HepG2 (cell line): ENCODE results near the gene DNAL4. TPM values are rescaled to one million over a fixed set of nuclear protein-coding genes. Genes with fewer than 3 reads are reported as not detected.

ENCODE experiments used
- ATAC-seq: fragments of 200-7000 bp; cut with Tn5 transposase; 3 replicates; pipeline ENCODE4 v1.9.1; 2020; ENCODE audit warnings: mild to moderate bottlenecking, moderate library complexity
- BruUV-seq: library from RNA; stranded (reverse); fragments of 400-500 nt; replicated peaks from 2 replicates; lab custom pipeline; 2021; lab: Mats Ljungman, UMichigan
- CTCF ChIA-PET: fragments of 300-600 bp; formaldehyde crosslinking; extraction: SDS; loops from one replicate; lab custom pipeline; 2021; ENCODE audit warnings: low total read pairs, inconsistent platforms, low intra/inter-chr PET ratio; lab: Yijun Ruan, JAX
- POLR2A ChIA-PET: fragments of 350-600 bp; sonication (Branson Sonifier 250); formaldehyde crosslinking; loops from one replicate; lab custom pipeline; 2020; ENCODE audit warnings: antibody characterized with exemption, inconsistent platforms; lab: Yijun Ruan, JAX
- DNase-seq: peaks from one replicate; pipeline ENCODE4 v3.0.0-alpha.2; 2015; ENCODE audit warnings: low spot score
- FAIRE-seq: peaks from 3 replicates; lab custom pipeline; 2011; peaks lifted over from hg19 to GRCh38; lab: Jason Lieb, UNC
- H2AFZ ChIP-seq: one replicate; pipeline ENCODE4 v1.6.1; 2011; ENCODE audit warnings: low read length, inconsistent platforms
- H3K27ac ChIP-seq: fragments of 300-600 bp; 3 replicates; pipeline ENCODE4 v1.8.0; 2011; ENCODE audit warnings: mixed run types, mild to moderate bottlenecking, mixed read lengths, low read length, inconsistent platforms; ENCODE audit not compliant: insufficient read depth; ENCODE audit errors: extremely low read length
- H3K27me3 ChIP-seq, 2 experiments: fragments of 200-600 bp in 1 of 2; 2 replicates in 1 of 2; 3 replicates in 1 of 2; pipeline versions ENCODE4 v1.6.0 to v1.8.0; 2011; ENCODE audit warnings: low read length in 2 of 2, mild to moderate bottlenecking in 2 of 2, moderate library complexity in 2 of 2, inconsistent platforms in 1 of 2; ENCODE audit not compliant: insufficient read depth in 2 of 2, control insufficient read depth in 1 of 2
- H3K36me3 ChIP-seq, 2 experiments: fragments of 200-600 bp in 1 of 2; replicated peaks in 1 of 2; 2 replicates in 1 of 2; 3 replicates in 1 of 2; pipeline versions ENCODE4 v1.5.1 to v1.8.0; 2011; ENCODE audit warnings: low read length in 2 of 2, inconsistent platforms in 1 of 2; ENCODE audit not compliant: insufficient read depth in 2 of 2, control insufficient read depth in 1 of 2
- H3K4me1 ChIP-seq: 2 replicates; pipeline ENCODE4 v1.5.1; 2012; ENCODE audit warnings: low read length, inconsistent platforms; ENCODE audit not compliant: insufficient read depth
- H3K4me2 ChIP-seq: 2 replicates; pipeline ENCODE4 v1.6.0; 2011; ENCODE audit warnings: low read depth, low read length, inconsistent platforms
- H3K4me3 ChIP-seq, 3 experiments: fragments of 200-600 bp in 1 of 3; sonication (generic), shearing (Covaris generic) in 1 of 3; replicated peaks in 1 of 3; 2 replicates each; pipeline ENCODE4 v1.5.1; 2011 to 2016; ENCODE audit warnings: low read length in 3 of 3, inconsistent platforms in 2 of 3, low read depth in 2 of 3, mild to moderate bottlenecking in 2 of 3, control low read depth in 1 of 3, mixed read lengths in 1 of 3; ENCODE audit not compliant: insufficient read depth in 1 of 3
- H3K79me2 ChIP-seq: one replicate; pipeline ENCODE4 v1.6.1; 2011; ENCODE audit warnings: low read length, inconsistent platforms; ENCODE audit not compliant: insufficient read depth
- H3K9ac ChIP-seq: 2 replicates; pipeline ENCODE4 v1.6.0; 2011; ENCODE audit warnings: mild to moderate bottlenecking, low read depth, low read length, inconsistent platforms; ENCODE audit not compliant: insufficient read depth
- H3K9me3 ChIP-seq: 2 replicates; pipeline ENCODE4 v1.5.1; 2012; ENCODE audit warnings: mild to moderate bottlenecking, low read length
- H4K20me1 ChIP-seq: 2 replicates; pipeline ENCODE4 v1.6.0; 2011; ENCODE audit warnings: inconsistent platforms, mild to moderate bottlenecking, low read length, moderate library complexity; ENCODE audit not compliant: insufficient read depth
- AGO1 ChIP-seq: fragments of 200-400 bp; formaldehyde crosslinking; IDR thresholded peaks from 2 replicates; pipeline ENCODE4 v1.6.1; 2017; ENCODE audit warnings: mild to moderate bottlenecking, low read depth, low read length, moderate library complexity; ENCODE audit not compliant: poor library complexity, severe bottlenecking
- AGO2 ChIP-seq: fragments of 200-400 bp; formaldehyde crosslinking; optimal IDR thresholded peaks from 2 replicates; pipeline ENCODE3; 2017; ENCODE audit warnings: mild to moderate bottlenecking, low read depth, low read length, moderate library complexity
- CREM ChIP-seq, 2 experiments: sonication (generic) in 1 of 2; formaldehyde crosslinking in 1 of 2; IDR thresholded peaks; 2 replicates each; pipeline versions ENCODE4 v1.4.0 to v1.6.1; 2016 to 2020; ENCODE audit warnings: antibody characterized with exemption in 1 of 2, mild to moderate bottlenecking in 1 of 2, missing genetic modification reagents in 1 of 2
- PAXIP1 ChIP-seq: sonication (generic); formaldehyde crosslinking; conservative IDR thresholded peaks from 2 replicates; pipeline ENCODE4 v1.4.0; 2020; ENCODE audit warnings: mild to moderate bottlenecking, missing genetic modification reagents, moderate library complexity
- POLR2AphosphoS5 ChIP-seq: IDR thresholded peaks from 2 replicates; pipeline ENCODE4 v1.6.1; 2012; ENCODE audit warnings: low read depth, low read length
- SSRP1 ChIP-seq: IDR thresholded peaks from 2 replicates; pipeline ENCODE4 v1.6.1; 2016; ENCODE audit warnings: control low read depth
- TERF1 ChIP-seq: sonication (generic); formaldehyde crosslinking; IDR thresholded peaks from 2 replicates; pipeline ENCODE4 v1.8.0; 2022; ENCODE audit warnings: mild to moderate bottlenecking, missing genetic modification reagents, moderate library complexity
- ZNF678 ChIP-seq: sonication (generic); formaldehyde crosslinking; IDR thresholded peaks from 2 replicates; pipeline ENCODE4 v1.4.0; 2020; ENCODE audit warnings: mild to moderate bottlenecking, missing genetic modification reagents
- WGBS: methylation state at CpG from one replicate; pipeline ENCODE4 v1.1.6; 2017; ENCODE audit warnings: low lambda C conversion rate; 5-methylcytosine and 5-hydroxymethylcytosine counted together
- in situ Hi-C: cut with HindIII; loops from 2 replicates; pipeline ENCODE4 v1.10.0; 2017; ENCODE audit warnings: low pct_unique_long_range_greater_than_20kb; ENCODE audit not compliant: extremely low pct_ligation_motif_present
- intact Hi-C: fragments of 100-400 bp; cut with micrococcal nuclease; formaldehyde crosslinking; loops from one replicate; pipeline ENCODE4 v1.10.0; 2022; ENCODE audit not compliant: unreplicated experiment
- polyA plus RNA-seq, 8 experiments: library from polyadenylated mRNA; depleted of rRNA in 3 of 8; stranded (reverse) in 7 of 8; unstranded in 1 of 8; fragments of >200 nt; fragmentation: Illumina TruSeq in 4 of 8; extraction: Trizol in 4 of 8; gene quantifications; 2 replicates each; pipeline versions ENCODE4 v1.2.1 to v1.2.3, GENCODE V29; 2011 to 2016; ENCODE audit warnings: low read depth in 4 of 8, missing spikeins in 1 of 8, mixed read lengths in 1 of 8; ENCODE audit not compliant: insufficient read depth in 1 of 8
- total RNA-seq, 5 experiments: library from RNA; depleted of rRNA; stranded (reverse); fragments of >200 nt; fragmentation: Illumina TruSeq; extraction: Trizol; gene quantifications; 2 replicates each; pipeline ENCODE4 v1.2.3, GENCODE V29; 2016; ENCODE audit warnings: low read depth in 1 of 5

Gene DNAL4
- total and polyA plus RNA-seq, 2 of the 13 experiments (the other 11 are each of a cell fraction or from before 2014, with no cell fraction given): 8.0 to 10.7 TPM

- TF ChIP-seq PAXIP1 (CRISPR knock-in tag): no peak
- peak; percentile 21; the same call in 1 of the 2 replicates for TF ChIP-seq POLR2AphosphoS5
- 0 out of 2 replicates have a peak, but pooled peaks have one; percentile 30 for TF ChIP-seq SSRP1 (CRISPR knock-in tag)
- TF ChIP-seq CREM (IDR thresholded peaks at IDR 0.05): no peak
- TF ChIP-seq CREM (CRISPR knock-in tag; IDR thresholded peaks at IDR 0.05): no peak
- TF ChIP-seq ZNF678 (CRISPR knock-in tag): no peak
- TF ChIP-seq, all 625 proteins: peak for 9
These were observed 58.3 kb downstream of the DNAL4 start (continued) for GRCh38 chr22:38735465-38736256.

- intact Hi-C loops (no loop called here), in situ Hi-C loops (no loop called here)
- ChIA-PET POLR2A (interaction anchor here (1.2 to 3.4 kb wide), 3 partner anchors 10 to 30 kb away, joined by 3 to 22 read pairs (median 3); no protein-coding TSS in a partner anchor), CTCF (interaction anchor here (2.4 kb wide), 1 partner anchor 31 kb away, joined by 9 read pairs; no protein-coding TSS in a partner anchor)
- Histone ChIP-seq H3K4me1 (peaks cover 11% of the 10 kb centered on the region), H2AFZ (no peak overlapping the region), H4K20me1 (peaks cover 11% of the 10 kb centered on the region; the same call in 1 of the 2 replicates), H3K9me3 (no peaks in the 10 kb centered on the region), H3K4me3 (no peak overlapping the region), H3K36me3 (peaks cover 37 to 56% of the 10 kb centered on the region in 2 experiments), H3K9ac (no peak overlapping the region), H3K27me3 (no peaks in the 10 kb centered on the region; a peak in 1 of 5 replicates), H3K4me2 (no peak overlapping the region), H3K27ac (no peak overlapping the region), H3K79me2 (no peaks in the 10 kb centered on the region)
- 100% methylated on average over 6 of the region's 7 CpGs for WGBS
- no peak for TF ChIP-seq TERF1 (CRISPR knock-in tag)
- 0 out of 2 replicates have a peak, but pooled peaks have one; percentile 29 for TF ChIP-seq POLR2AphosphoS5
- TF ChIP-seq AGO1: peak; percentile 12
- TF ChIP-seq AGO2: peak; percentile 26
- DNase-seq (no peak), ATAC-seq (no peak), FAIRE-seq (no peak)
- BruUV-seq: no TSS peak
These were observed 58.8 kb downstream of the DNAL4 start for GRCh38 chr22:38735126-38735464.
